Left lung (tissue), 10 donors: ENCODE measurements around the gene HS3ST2. TPM values are rescaled to one million over a fixed set of nuclear protein-coding genes. Genes with fewer than 3 reads are reported as not detected.

Experiments
- ATAC-seq: fragments of 200-7000 bp; cut with Tn5 transposase; one replicate; pipeline ENCODE4 v1.9.1; 2020; ENCODE audit warnings: moderate library complexity
- DNase-seq, 4 donors: peaks; one replicate each; pipeline ENCODE4 v3.0.0-alpha.2; 2013 to 2020
- H3K27ac ChIP-seq, 2 donors: fragments of 200-600 bp; sonication (generic) in 1 of 2; one replicate each; pipeline versions ENCODE4 v1.5.0 to v1.8.0; 2020 to 2021
- H3K27me3 ChIP-seq, 2 donors: fragments of 200-600 bp; sonication (generic) in 1 of 2; one replicate each; pipeline versions ENCODE4 v1.5.0 to v1.8.0; 2020 to 2021
- H3K36me3 ChIP-seq, 2 donors: fragments of 200-600 bp; sonication (generic) in 1 of 2; one replicate each; pipeline versions ENCODE4 v1.5.0 to v1.8.0; 2020 to 2021
- H3K4me1 ChIP-seq, 2 donors: fragments of 200-600 bp; one replicate each; pipeline ENCODE4 v1.8.0; 2021
- H3K4me3 ChIP-seq, 2 donors: fragments of 200-600 bp; sonication (generic) in 1 of 2; one replicate each; pipeline versions ENCODE4 v1.5.0 to v1.8.0; 2020 to 2021; ENCODE audit warnings: mild to moderate bottlenecking in 1 of 2
- H3K9me3 ChIP-seq, 2 donors: fragments of 200-600 bp; sonication (generic) in 1 of 2; one replicate each; pipeline versions ENCODE4 v1.5.0 to v1.8.0; 2020 to 2021
- CTCF ChIP-seq, 2 donors: fragments of 200-600 bp; sonication (generic) in 1 of 2; IDR thresholded peaks; one replicate each; pipeline versions ENCODE4 v1.5.0 to v1.8.0; 2021; ENCODE audit warnings: antibody characterized with exemption in 2 of 2
- intact Hi-C, 2 donors: fragments of 100-400 bp; cut with DNase I; formaldehyde crosslinking; loops; one replicate each; pipeline versions ENCODE4 v1.11.2 to v1.14.2; 2022
- polyA plus RNA-seq, 6 donors: library from polyadenylated mRNA; unstranded; fragments of 120-200 nt; gene quantifications; one replicate each; pipeline ENCODE4 v1.2.1, GENCODE V29; 2013; ENCODE audit not compliant: insufficient read length in 6 of 6
- total RNA-seq, 2 donors: library from RNA; stranded (reverse); fragmentation: NEBNext Ultra II Directional; extraction: Animal tissue kit (Norgen Biotek cat#: 25700); gene quantifications; one replicate each; pipeline ENCODE4 v1.2.1, GENCODE V29; 2021
- donor health status: DM: no; HTN: yes; CAD: no.
- donor health status: DM: no; HTN: no; CAD: no.

The HS3ST2 gene
- total and polyA plus RNA-seq, 8 donors = 0.07 to 8.6 (median 3.2) TPM; not detected in 4

GRCh38 chr16:22862046-22862445 is 48.1 kb downstream of the HS3ST2 start:
- Histone ChIP-seq H3K36me3 (no peaks in the 10 kb centered on the region), H3K4me1 (no peaks in the 10 kb centered on the region), H3K27ac (no peak overlapping the region), H3K27me3 (peaks cover 0 to 4% of the 10 kb centered on the region in 2 donors), H3K4me3 (no peak overlapping the region), H3K9me3 (no peaks in the 10 kb centered on the region)
- DNase-seq (no peak), ATAC-seq (no peak)
- intact Hi-C loops = no loop called here
- TF ChIP-seq CTCF (IDR thresholded peaks at IDR 0.05) = no peak

- ATAC-seq (no peak), DNase-seq (no peak)
- intact Hi-C loops = no loop called here
- no peak overlapping the region for H3K4me3 ChIP-seq
- H3K9me3 ChIP-seq = no peaks in the 10 kb centered on the region
- no peak overlapping the region for H3K27ac ChIP-seq
- H3K36me3 ChIP-seq = no peaks in the 10 kb centered on the region
- no peaks in the 10 kb centered on the region for H3K4me1 ChIP-seq
- no peak for TF ChIP-seq CTCF (IDR thresholded peaks at IDR 0.05)
- H3K27me3 ChIP-seq = no peaks in the 10 kb centered on the region
These were observed 50.4 kb downstream of the HS3ST2 start for GRCh38 chr16:22864375-22864774.

- Histone ChIP-seq H3K9me3 (no peaks in the 10 kb centered on the region), H3K27me3 (no peaks in the 10 kb centered on the region), H3K27ac (no peak overlapping the region), H3K4me1 (no peaks in the 10 kb centered on the region), H3K36me3 (no peaks in the 10 kb centered on the region), H3K4me3 (no peak overlapping the region)
- ATAC-seq = no peak
- no peak for TF ChIP-seq CTCF (IDR thresholded peaks at IDR 0.05)
- intact Hi-C loops = no loop called here
- DNase-seq = no peak
These were observed 54.7 kb downstream of the HS3ST2 start for GRCh38 chr16:22868593-22869224.

- DNase-seq (no peak), ATAC-seq (no peak)
- TF ChIP-seq CTCF (IDR thresholded peaks at IDR 0.05) = no peak
- no peaks in the 10 kb centered on the region for H3K4me1 ChIP-seq
- no peak overlapping the region for H3K27ac ChIP-seq
- H3K27me3 ChIP-seq = no peaks in the 10 kb centered on the region
- no peaks in the 10 kb centered on the region for H3K36me3 ChIP-seq
- H3K4me3 ChIP-seq = no peak overlapping the region
- intact Hi-C loops = no loop called here
- no peaks in the 10 kb centered on the region for H3K9me3 ChIP-seq
These were observed 57.9 kb downstream of the HS3ST2 start for GRCh38 chr16:22871861-22872260.

- intact Hi-C loops = no loop called here
- no peaks in the 10 kb centered on the region for H3K9me3 ChIP-seq
These were observed 60.4 kb downstream of the HS3ST2 start for GRCh38 chr16:22874394-22874793.

More at GRCh38 chr16:22874394-22874793, 60.4 kb downstream of the HS3ST2 start:
- Histone ChIP-seq H3K4me1 (no peaks in the 10 kb centered on the region), H3K27me3 (peaks cover 0 to 19% of the 10 kb centered on the region in 2 donors), H3K36me3 (no peaks in the 10 kb centered on the region), H3K4me3 (no peak overlapping the region), H3K27ac (no peak overlapping the region)
- ATAC-seq (no peak), DNase-seq (no peak)
- no peak for TF ChIP-seq CTCF (IDR thresholded peaks at IDR 0.05)
